GM19023 (cell line): ENCODE data around the gene HSPG2.
"Not testable (repeated sequence)": the region's sequence is repeated elsewhere in the genome, so short reads cannot be mapped to it uniquely, and the experiment has no call there.

Source experiments
- ATAC-seq: cut with Tn5 transposase; IDR thresholded peaks from one replicate; pipeline ENCODE4 v1.9.1; 2021; ENCODE audit warnings: mild to moderate bottlenecking, moderate library complexity; ENCODE audit not compliant: unreplicated experiment

HSPG2 gene

GRCh38 chr1:21813542-21813941 lies 123.6 kb downstream of the HSPG2 start:
- ATAC-seq, result no peak

- ATAC-seq, result no peak
Measured at GRCh38 chr1:21811875-21812305, 125.2 kb downstream of the HSPG2 start, which contains the start of gene LDLRAD2. Gene LDLRAD2, plus strand, starts transcription at chr1:21812265. Its CDS starts 187 bp downstream, at chr1:21812452.

DNA sequence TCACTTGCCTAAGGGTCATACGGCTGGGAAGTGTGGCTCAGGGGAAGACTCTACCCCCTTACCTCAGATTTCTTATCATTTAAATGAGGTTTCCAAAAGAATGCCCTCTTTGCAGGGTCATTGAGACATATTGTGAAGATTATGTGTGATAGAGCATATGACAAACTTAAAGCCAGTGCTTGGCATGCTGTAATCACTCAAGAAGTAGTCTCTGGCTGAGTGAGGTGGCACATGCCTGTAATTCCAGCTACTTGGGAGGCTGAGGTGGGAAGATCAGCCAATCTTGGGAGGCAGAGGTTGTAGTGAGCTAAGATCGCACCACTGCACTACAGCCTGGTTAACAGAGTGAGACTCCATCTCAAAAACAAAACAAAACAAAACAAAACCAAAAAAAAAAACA lies 132.6 kb downstream of the HSPG2 start:
- no peak for ATAC-seq

GRCh38 chr1:21801100-21801499 lies 136.0 kb downstream of the HSPG2 start:
- ATAC-seq, result no peak

DNA sequence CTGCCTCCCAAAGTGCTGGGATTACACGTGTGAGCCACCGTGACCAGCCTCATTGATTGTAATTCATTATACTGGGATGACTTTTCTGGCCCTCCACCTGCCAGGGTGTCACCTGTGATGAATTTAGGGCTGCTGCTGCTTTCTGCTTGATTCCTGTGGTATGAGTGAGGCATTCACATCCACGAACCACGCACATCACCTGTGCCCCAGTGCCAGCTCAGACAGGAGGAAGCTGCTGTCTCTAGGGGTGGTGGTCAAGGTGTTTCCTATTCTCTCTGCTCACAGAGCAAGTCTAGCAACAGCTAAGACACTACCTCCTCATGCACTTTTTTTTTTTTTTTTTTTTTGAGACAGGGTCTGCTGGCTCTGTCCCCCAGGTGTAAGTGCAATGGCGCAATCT lies 137.4 kb downstream of the HSPG2 start:
- ATAC-seq, result no peak

- no peak for ATAC-seq
Measured at GRCh38 chr1:21795075-21795474, 142.0 kb downstream of the HSPG2 start.

DNA sequence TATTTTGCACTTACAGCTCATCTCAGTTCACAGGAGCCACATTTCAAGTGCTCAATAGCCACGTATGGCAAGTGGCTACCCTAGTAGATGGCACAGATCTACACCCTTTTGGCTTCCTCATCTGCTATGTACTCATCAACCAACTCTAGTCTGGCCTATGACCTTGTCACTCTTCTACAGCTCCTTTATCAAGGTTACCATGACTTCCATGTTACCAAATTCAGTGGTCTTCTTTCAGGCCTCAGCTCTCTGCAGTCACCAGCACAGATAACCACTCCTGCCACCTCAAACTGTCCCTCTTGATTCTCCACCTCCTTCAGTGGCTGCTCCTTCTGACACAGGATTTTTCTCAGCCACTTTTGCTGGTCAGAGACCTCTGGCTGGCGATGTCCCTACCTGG lies 142.5 kb downstream of the HSPG2 start:
- ATAC-seq, result no peak

DNA sequence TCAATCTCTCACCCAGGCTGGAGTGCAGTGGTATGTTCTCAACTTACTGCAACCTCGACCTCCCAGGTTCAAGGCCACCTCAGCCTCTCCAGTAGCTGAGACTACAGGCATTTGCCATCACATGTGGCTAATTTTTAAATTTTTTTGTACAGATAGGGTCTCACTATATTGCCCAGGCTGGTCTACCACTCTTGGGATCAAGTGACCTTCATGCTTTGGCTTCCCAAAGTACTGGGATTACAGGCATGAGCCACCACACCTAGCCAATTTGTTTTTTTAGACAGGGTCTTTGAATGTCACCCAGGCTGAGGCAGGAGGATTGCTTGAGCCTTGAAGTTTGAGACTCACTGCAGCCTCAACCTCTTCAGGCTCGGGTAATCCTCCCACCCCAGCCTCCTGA lies 144.0 kb downstream of the HSPG2 start:
- no peak for ATAC-seq

DNA sequence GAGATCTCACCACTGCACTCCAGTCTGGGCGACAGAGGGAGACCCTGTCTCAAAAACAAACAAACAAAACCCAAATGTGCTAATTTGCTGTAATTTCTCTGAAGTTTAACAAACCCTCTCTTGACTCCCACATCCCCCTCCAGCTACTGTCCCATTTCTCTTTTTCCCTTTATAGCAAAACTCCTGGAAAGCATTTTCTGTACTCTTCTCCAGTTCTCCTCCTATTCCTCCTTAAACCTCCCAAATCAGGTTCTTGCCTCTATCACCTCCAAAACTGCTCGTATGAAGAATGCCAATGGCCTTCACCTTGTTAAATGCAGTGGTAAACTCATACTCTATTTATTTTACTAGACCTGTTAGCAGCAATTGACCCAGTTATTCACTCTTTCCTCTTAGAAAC lies 150.5 kb downstream of the HSPG2 start:
- ATAC-seq, result no peak

GRCh38 chr1:21785764-21786163 lies 151.3 kb downstream of the HSPG2 start:
- not testable (repeated sequence) for ATAC-seq

GRCh38 chr1:21783679-21784603 lies 153.2 kb downstream of the HSPG2 start:
- ATAC-seq, result no peak

GRCh38 chr1:21782868-21783678 lies 154.0 kb downstream of the HSPG2 start, which contains the start of gene USP48:
Gene USP48, minus strand, starts transcription at chr1:21783149. Its CDS starts 192 bp downstream, at chr1:21782957.
- peak; percentile 69 for ATAC-seq

- ATAC-seq, result peak; percentile 19
Measured at GRCh38 chr1:21782349-21782867, 154.7 kb downstream of the HSPG2 start.

- ATAC-seq, result no peak
Measured at GRCh38 chr1:21781815-21782348, 155.2 kb downstream of the HSPG2 start.

- ATAC-seq, result peak; percentile 30
Measured at GRCh38 chr1:21779613-21780521, 157.2 kb downstream of the HSPG2 start.

DNA sequence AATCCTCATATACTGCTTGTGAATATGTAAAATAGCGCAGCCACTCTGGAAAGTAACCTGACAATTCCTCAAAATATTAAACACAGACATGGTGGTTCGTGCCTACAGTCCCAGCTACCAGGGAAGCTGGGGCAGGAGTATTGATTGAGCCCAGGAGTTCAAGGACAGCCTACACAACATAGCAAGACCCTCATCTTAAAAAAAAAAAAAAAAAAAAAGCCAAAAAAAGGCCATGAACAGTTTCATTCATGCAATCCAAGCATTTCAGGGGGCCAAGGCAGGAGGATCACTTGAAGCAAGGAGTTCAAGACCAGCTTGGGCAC lies 158.7 kb downstream of the HSPG2 start:
- ATAC-seq, result no peak

DNA sequence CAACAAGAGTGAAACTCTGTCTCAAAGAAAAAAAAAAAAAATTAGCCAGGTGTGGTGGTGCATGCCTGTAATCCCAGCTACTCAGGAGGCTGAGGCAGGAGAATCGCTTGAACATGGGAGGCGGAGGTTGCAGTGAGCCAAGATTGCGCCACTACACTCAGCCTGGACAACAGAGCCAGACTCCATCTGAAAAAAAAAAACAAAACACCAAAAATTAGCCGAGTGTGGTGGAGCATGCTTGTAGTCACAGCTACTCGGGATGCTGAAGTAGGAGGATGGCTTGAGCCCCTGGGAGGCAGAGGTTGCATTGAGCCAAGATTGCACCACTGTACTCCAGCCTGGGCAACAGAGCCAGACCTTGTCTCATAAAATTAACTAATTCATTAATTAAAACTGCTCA lies 160.2 kb downstream of the HSPG2 start:
- ATAC-seq, result not testable (repeated sequence)

DNA sequence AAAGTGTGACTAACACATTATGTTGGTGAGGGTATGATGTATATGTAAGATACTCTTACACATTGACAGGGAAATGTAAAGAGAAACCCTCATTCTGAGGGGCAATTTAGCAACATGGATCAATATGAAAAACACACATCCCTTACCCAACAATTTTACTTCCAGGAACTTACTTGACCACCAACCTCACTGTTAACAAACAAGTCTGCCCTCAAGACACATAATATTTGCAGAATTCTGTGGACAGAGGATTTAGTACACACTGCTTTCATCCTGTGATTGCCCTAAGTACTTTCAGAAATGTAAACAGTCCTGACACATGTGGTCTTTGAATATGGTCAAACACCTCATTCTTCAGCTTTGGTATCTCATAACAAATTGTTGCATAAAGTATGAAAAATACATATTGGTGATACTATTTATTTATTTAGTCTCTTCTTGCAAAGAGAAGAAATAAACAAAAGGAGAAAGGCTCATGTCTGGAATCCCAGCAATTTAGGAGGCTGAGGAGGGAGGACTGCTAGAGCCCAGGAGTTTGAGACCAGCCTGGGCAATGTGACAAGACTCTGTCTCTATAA lies 161.0 kb downstream of the HSPG2 start:
- ATAC-seq, result no peak

- no peak for ATAC-seq
Measured at GRCh38 chr1:21775550-21775914, 161.6 kb downstream of the HSPG2 start.
